K562 (cell line): ENCODE measurements around the gene CCDC78. TPM values are rescaled to one million over a fixed set of nuclear protein-coding genes. Genes with fewer than 3 reads are reported as not detected.

Source experiments
- EHMT2 ChIP-seq: fragments of 450-650 bp; IDR thresholded peaks from 2 replicates; pipeline ENCODE4 v1.6.1; 2018; ENCODE audit warnings: antibody characterized with exemption
- ETS1 ChIP-seq: conservative IDR thresholded peaks from 2 replicates; pipeline ENCODE4 v1.6.1; 2011; ENCODE audit warnings: low read depth, mild to moderate bottlenecking, low read length; ENCODE audit not compliant: control insufficient read depth
- HES1 ChIP-seq: fragments of 450-650 bp; IDR thresholded peaks from 2 replicates; pipeline ENCODE4 v1.6.1; 2016; ENCODE audit warnings: low read depth, mild to moderate bottlenecking, moderate library complexity
- JUND ChIP-seq, 2 experiments: IDR thresholded peaks; 2 replicates in 1 of 2; 3 replicates in 1 of 2; pipeline ENCODE4 v1.6.1; 2011; ENCODE audit warnings: borderline replicate concordance in 2 of 2, low read depth in 2 of 2, low read length in 2 of 2, improper control_type of control experiment in 1 of 2, missing biosample characterization in 1 of 2, missing genetic modification characterization in 1 of 2, missing genetic modification reagents in 1 of 2
- PHB ChIP-seq: fragments of 250-450 bp; sonication (Bioruptor Pico); IDR thresholded peaks from 2 replicates; pipeline ENCODE4 v1.5.0; 2021
- PHTF2 ChIP-seq: fragments of 250-450 bp; sonication (Bioruptor Pico); IDR thresholded peaks from 2 replicates; pipeline ENCODE4 v1.5.0; 2021; ENCODE audit warnings: mild to moderate bottlenecking
- SRSF1 ChIP-seq: fragments of 200-400 bp; formaldehyde crosslinking; IDR thresholded peaks from 2 replicates; pipeline ENCODE4 v1.6.1; 2017; ENCODE audit warnings: mild to moderate bottlenecking, low read depth, low read length, moderate library complexity
- ZFP1 ChIP-seq: fragments of 450-650 bp; formaldehyde crosslinking; IDR thresholded peaks from 2 replicates; pipeline ENCODE4 v1.4.0; 2020; ENCODE audit warnings: mild to moderate bottlenecking, mixed read lengths
- ZNF146 ChIP-seq: IDR thresholded peaks from one replicate; pipeline ENCODE4 v1.6.1; 2018; ENCODE audit warnings: missing compliant biosample characterization; ENCODE audit not compliant: unreplicated experiment
- ZNF24 ChIP-seq: fragments of 450-650 bp; IDR thresholded peaks from 2 replicates; pipeline ENCODE4 v1.6.1; 2016
- ZNF699 ChIP-seq: fragments of 250-450 bp; sonication (Bioruptor Pico); IDR thresholded peaks from 2 replicates; pipeline ENCODE4 v1.8.0; 2021; ENCODE audit warnings: mild to moderate bottlenecking, moderate library complexity; ENCODE audit not compliant: insufficient replicate concordance
- ZSCAN29 ChIP-seq: fragments of 450-650 bp; IDR thresholded peaks from 2 replicates; pipeline ENCODE4 v1.6.1; 2017
- polyA plus RNA-seq, 8 experiments: library from polyadenylated mRNA; depleted of rRNA in 4 of 8; stranded (reverse) in 5 of 8; unstranded in 3 of 8; fragments of >200 nt; fragmentation: Nextera tagmentation in 2 of 8; fragmentation: Illumina TruSeq in 1 of 8; extraction: Ambion mirVana in 2 of 8; extraction: Trizol in 1 of 8; gene quantifications; 2 replicates each; pipeline versions ENCODE4 v1.2.1 to v1.2.3, GENCODE V29; 2011 to 2014; ENCODE audit warnings: inconsistent platforms in 1 of 8, missing spikeins in 1 of 8
- total RNA-seq, 7 experiments: library from RNA; depleted of rRNA in 6 of 7; stranded (reverse); fragments of >200 nt in 6 of 7; fragmentation: Illumina TruSeq in 2 of 7; extraction: Trizol in 2 of 7; gene quantifications; 2 replicates each; pipeline versions ENCODE4 v1.2.1 to v1.2.3, GENCODE V29; 2011 to 2021; ENCODE audit warnings: low replicate concordance in 1 of 7
- TF ChIP-seq, protein P1 (sequence below), 2 experiments: fragments of 450-650 bp; formaldehyde crosslinking in 1 of 2; IDR thresholded peaks; 2 replicates each; pipeline versions ENCODE4 v1.4.0 to v1.6.1; 2014 to 2020; ENCODE audit warnings: mild to moderate bottlenecking in 2 of 2, borderline replicate concordance in 1 of 2, low read depth in 1 of 2
- TF ChIP-seq, protein P2 (sequence below): sonication (generic); formaldehyde crosslinking; IDR thresholded peaks from 2 replicates; pipeline ENCODE4 v1.9.0; 2022; ENCODE audit warnings: mild to moderate bottlenecking, missing genetic modification reagents

Gene CCDC78
- total and polyA plus RNA-seq, 9 of the 15 experiments (the other 6 are each of a cell fraction or from before 2014, with no cell fraction given), result 0.24 to 17.7 (median 2.9) TPM

DNA sequence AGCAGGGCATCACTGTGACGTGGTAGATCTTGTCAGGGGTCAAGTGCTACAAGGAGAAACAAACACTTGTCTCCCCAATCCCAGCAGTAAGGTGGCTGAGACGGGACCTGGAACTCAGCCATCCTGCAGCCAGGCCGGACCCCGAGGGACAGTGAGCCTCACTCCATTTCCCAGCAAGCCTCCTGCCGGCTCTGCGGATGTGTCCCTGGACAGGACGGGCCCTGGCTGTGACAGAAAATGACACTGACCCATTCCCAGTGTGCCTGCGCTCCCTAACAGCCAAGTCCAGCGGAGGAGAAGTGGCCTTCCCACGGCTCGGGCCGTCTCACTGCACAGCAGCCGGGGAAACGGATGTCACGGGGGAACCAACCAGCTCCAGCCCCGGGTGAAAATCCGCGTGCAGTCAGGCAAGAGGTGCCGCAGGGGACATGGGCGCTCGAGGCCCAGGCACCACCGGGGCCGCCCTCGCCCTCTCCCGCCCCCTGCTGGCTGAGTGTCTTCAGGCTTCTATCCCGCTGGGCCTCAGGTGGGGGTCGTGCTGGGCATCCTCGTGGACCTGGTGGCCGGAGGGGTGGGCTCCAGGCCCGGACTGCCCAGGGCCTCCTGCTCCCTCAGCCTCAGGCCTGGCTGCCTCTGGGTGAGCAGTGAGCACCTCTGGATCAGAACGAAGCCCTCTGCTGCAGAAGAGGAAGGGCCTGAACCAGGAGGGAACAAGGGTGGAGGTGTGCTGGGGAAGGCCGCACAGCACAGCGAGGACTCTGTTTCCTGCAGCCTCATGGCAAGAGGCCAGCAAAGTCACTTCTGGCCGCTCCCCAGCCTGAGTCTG, 7.4 kb upstream of the CCDC78 start (continued):
- TF ChIP-seq, protein P1, sequence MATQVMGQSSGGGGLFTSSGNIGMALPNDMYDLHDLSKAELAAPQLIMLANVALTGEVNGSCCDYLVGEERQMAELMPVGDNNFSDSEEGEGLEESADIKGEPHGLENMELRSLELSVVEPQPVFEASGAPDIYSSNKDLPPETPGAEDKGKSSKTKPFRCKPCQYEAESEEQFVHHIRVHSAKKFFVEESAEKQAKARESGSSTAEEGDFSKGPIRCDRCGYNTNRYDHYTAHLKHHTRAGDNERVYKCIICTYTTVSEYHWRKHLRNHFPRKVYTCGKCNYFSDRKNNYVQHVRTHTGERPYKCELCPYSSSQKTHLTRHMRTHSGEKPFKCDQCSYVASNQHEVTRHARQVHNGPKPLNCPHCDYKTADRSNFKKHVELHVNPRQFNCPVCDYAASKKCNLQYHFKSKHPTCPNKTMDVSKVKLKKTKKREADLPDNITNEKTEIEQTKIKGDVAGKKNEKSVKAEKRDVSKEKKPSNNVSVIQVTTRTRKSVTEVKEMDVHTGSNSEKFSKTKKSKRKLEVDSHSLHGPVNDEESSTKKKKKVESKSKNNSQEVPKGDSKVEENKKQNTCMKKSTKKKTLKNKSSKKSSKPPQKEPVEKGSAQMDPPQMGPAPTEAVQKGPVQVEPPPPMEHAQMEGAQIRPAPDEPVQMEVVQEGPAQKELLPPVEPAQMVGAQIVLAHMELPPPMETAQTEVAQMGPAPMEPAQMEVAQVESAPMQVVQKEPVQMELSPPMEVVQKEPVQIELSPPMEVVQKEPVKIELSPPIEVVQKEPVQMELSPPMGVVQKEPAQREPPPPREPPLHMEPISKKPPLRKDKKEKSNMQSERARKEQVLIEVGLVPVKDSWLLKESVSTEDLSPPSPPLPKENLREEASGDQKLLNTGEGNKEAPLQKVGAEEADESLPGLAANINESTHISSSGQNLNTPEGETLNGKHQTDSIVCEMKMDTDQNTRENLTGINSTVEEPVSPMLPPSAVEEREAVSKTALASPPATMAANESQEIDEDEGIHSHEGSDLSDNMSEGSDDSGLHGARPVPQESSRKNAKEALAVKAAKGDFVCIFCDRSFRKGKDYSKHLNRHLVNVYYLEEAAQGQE (IDR thresholded peaks at IDR 0.05; ENCODE audit: borderline replicate concordance), result peak; percentile 29; the same call in 1 of the 2 replicates
- TF ChIP-seq, protein P1 (CRISPR knock-in tag; IDR thresholded peaks at IDR 0.05; ENCODE audit: low read depth), result no peak
- TF ChIP-seq PHTF2 (CRISPR knock-in tag) (no peak), ZFP1 (no peak), HES1 (no peak), ETS1 (no peak), ZNF24 (no peak), ZNF146 (CRISPR knock-in tag) (no peak), PHB (CRISPR knock-in tag) (no peak), ZNF699 (CRISPR knock-in tag) (no peak), SRSF1 (no peak), JUND (IDR thresholded peaks at IDR 0.05; ENCODE audit: borderline replicate concordance, low read depth, low read length) (no peak), JUND (tag; IDR thresholded peaks at IDR 0.05; ENCODE audit: borderline replicate concordance, low read depth, low read length) (no peak), ZSCAN29 (no peak), EHMT2 (no peak)
- TF ChIP-seq, protein P2, sequence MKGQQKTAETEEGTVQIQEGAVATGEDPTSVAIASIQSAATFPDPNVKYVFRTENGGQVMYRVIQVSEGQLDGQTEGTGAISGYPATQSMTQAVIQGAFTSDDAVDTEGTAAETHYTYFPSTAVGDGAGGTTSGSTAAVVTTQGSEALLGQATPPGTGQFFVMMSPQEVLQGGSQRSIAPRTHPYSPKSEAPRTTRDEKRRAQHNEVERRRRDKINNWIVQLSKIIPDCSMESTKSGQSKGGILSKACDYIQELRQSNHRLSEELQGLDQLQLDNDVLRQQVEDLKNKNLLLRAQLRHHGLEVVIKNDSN (CRISPR knock-in tag), result no peak
